Fibroblast of lung (primary cell): ENCODE measurements around the gene FKBP4. TPM values are rescaled to one million over a fixed set of nuclear protein-coding genes. Genes with fewer than 3 reads are reported as not detected.

Experiments used
- DNase-seq, 2 donors: peaks; one replicate each; pipeline versions ENCODE4 v3.0.0 to v3.0.0-alpha.2; 2010; ENCODE audit warnings: low read depth in 2 of 2
- H2AFZ ChIP-seq: 2 replicates; pipeline ENCODE4 v1.5.1; 2012; ENCODE audit warnings: low read length, control low read depth, inconsistent platforms
- H3K27ac ChIP-seq: 2 replicates; pipeline ENCODE4 v1.5.1; 2011; ENCODE audit warnings: low read length, control low read depth; ENCODE audit not compliant: insufficient read depth
- H3K27me3 ChIP-seq: 2 replicates; pipeline ENCODE4 v1.5.1; 2011; ENCODE audit warnings: mild to moderate bottlenecking, low read length; ENCODE audit not compliant: control insufficient read depth, insufficient read depth
- H3K36me3 ChIP-seq: 2 replicates; pipeline ENCODE4 v1.5.1; 2011; ENCODE audit warnings: low read length; ENCODE audit not compliant: control insufficient read depth, insufficient read depth
- H3K4me1 ChIP-seq: 2 replicates; pipeline ENCODE4 v1.5.1; 2011; ENCODE audit warnings: low read length; ENCODE audit not compliant: control insufficient read depth, insufficient read depth; ENCODE audit errors: extremely low read depth
- H3K4me2 ChIP-seq: 2 replicates; pipeline ENCODE4 v1.5.1; 2011; ENCODE audit warnings: low read length, control low read depth; ENCODE audit not compliant: insufficient read depth; ENCODE audit errors: extremely low read depth
- H3K4me3 ChIP-seq, 4 experiments: fragments of 200-600 bp in 1 of 4; sonication (generic) in 1 of 4; replicated peaks in 1 of 4; 2 replicates each; pipeline ENCODE4 v1.5.1; 2011 to 2016; ENCODE audit warnings: low read length in 4 of 4, low read depth in 3 of 4, mild to moderate bottlenecking in 3 of 4, control low read depth in 2 of 4, inconsistent platforms in 1 of 4, mixed read lengths in 1 of 4; ENCODE audit not compliant: insufficient read depth in 1 of 4; ENCODE audit errors: control extremely low read depth in 1 of 4
- H3K79me2 ChIP-seq: 2 replicates; pipeline ENCODE4 v1.5.1; 2012; ENCODE audit warnings: mild to moderate bottlenecking, low read length, inconsistent platforms; ENCODE audit not compliant: control insufficient read depth, insufficient read depth
- H3K9ac ChIP-seq: 2 replicates; pipeline ENCODE4 v1.5.1; 2011; ENCODE audit warnings: mild to moderate bottlenecking, low read length, control low read depth; ENCODE audit not compliant: insufficient read depth
- H3K9me3 ChIP-seq: 2 replicates; pipeline ENCODE4 v1.5.1; 2012; ENCODE audit warnings: low read depth, low read length; ENCODE audit not compliant: control insufficient read depth, insufficient read depth
- H4K20me1 ChIP-seq: 2 replicates; pipeline ENCODE4 v1.5.1; 2011; ENCODE audit warnings: low read length; ENCODE audit not compliant: control insufficient read depth, insufficient read depth; ENCODE audit errors: extremely low read depth
- EZH2 ChIP-seq: IDR thresholded peaks from 2 replicates; pipeline ENCODE4 v1.5.1; 2012; ENCODE audit warnings: low read length, control low read depth, mild to moderate bottlenecking; ENCODE audit errors: missing control alignments
- polyA plus RNA-seq, 2 donors: library from polyadenylated mRNA; depleted of rRNA in 1 of 2; stranded (reverse) in 1 of 2; unstranded in 1 of 2; fragments of >200 nt; gene quantifications; 2 replicates each; pipeline ENCODE4 v1.2.1, GENCODE V29; 2011 to 2012; ENCODE audit warnings: missing spikeins in 1 of 2
- total RNA-seq: library from RNA; depleted of rRNA; stranded (reverse); fragments of >200 nt; gene quantifications from 2 replicates; pipeline ENCODE4 v1.2.1, GENCODE V29; 2014
- TF ChIP-seq, protein P1 (sequence below), 2 donors: IDR thresholded peaks in 1 of 2; conservative IDR thresholded peaks in 1 of 2; 1 replicate in 1 of 2; 2 replicates in 1 of 2; pipeline ENCODE4 v1.5.1; 2011 to 2012; ENCODE audit warnings: low read length in 2 of 2, control low read depth in 1 of 2, inconsistent platforms in 1 of 2, low read depth in 1 of 2, mild to moderate bottlenecking in 1 of 2

FKBP4 gene
- total and polyA plus RNA-seq, 2 donors (not counting 1 experiment from before 2014, with no cell fraction given), result 23.0 to 42.6 TPM

DNA sequence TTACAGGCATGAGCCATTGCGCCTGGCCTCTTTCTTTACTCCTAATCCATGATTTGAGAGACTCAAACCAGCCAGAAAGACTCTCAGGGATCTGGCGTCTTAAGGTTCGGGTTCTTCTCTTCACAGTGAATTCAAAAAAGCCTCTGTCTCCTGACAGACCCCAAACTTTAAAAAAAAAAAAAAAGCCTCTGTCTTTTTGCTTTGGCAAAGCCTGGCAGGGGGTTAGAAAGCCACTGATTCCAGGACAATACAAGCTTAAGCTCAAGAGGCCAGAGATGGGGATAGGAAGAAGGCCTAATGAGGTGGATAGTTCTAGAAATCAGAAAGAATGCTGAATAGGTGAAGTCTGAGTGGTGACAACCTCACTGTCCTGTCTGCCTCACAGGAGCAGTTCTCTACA, 31.3 kb downstream of the FKBP4 start:
- Histone ChIP-seq H3K4me1 (no peaks in the 10 kb centered on the region), H3K9ac (no peak overlapping the region), H2AFZ (no peak overlapping the region), H3K27ac (no peak overlapping the region), H4K20me1 (no peaks in the 10 kb centered on the region), H3K36me3 (peaks cover 5% of the 10 kb centered on the region), H3K4me2 (no peak overlapping the region), H3K27me3 (no peaks in the 10 kb centered on the region), H3K79me2 (no peaks in the 10 kb centered on the region), H3K9me3 (no peaks in the 10 kb centered on the region), H3K4me3 (no peak overlapping the region)
- no peak for TF ChIP-seq EZH2
- TF ChIP-seq, protein P1, sequence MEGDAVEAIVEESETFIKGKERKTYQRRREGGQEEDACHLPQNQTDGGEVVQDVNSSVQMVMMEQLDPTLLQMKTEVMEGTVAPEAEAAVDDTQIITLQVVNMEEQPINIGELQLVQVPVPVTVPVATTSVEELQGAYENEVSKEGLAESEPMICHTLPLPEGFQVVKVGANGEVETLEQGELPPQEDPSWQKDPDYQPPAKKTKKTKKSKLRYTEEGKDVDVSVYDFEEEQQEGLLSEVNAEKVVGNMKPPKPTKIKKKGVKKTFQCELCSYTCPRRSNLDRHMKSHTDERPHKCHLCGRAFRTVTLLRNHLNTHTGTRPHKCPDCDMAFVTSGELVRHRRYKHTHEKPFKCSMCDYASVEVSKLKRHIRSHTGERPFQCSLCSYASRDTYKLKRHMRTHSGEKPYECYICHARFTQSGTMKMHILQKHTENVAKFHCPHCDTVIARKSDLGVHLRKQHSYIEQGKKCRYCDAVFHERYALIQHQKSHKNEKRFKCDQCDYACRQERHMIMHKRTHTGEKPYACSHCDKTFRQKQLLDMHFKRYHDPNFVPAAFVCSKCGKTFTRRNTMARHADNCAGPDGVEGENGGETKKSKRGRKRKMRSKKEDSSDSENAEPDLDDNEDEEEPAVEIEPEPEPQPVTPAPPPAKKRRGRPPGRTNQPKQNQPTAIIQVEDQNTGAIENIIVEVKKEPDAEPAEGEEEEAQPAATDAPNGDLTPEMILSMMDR (conservative IDR thresholded peaks at IDR 0.05 in 1 of 2, IDR thresholded peaks at IDR 0.05 in 1 of 2; ENCODE audit: low read depth in 1 of 2, low read length in 2 of 2), result no peak
- no peak for DNase-seq

GRCh38 chr12:2826721-2827515, 32.1 kb downstream of the FKBP4 start:
- Histone ChIP-seq H3K9ac (no peak overlapping the region), H3K4me1 (no peaks in the 10 kb centered on the region), H4K20me1 (no peaks in the 10 kb centered on the region), H3K27me3 (no peaks in the 10 kb centered on the region), H3K79me2 (no peaks in the 10 kb centered on the region), H3K9me3 (no peaks in the 10 kb centered on the region), H2AFZ (no peak overlapping the region), H3K36me3 (peaks cover 5% of the 10 kb centered on the region), H3K4me3 (no peak overlapping the region), H3K4me2 (no peak overlapping the region), H3K27ac (no peak overlapping the region)
- TF ChIP-seq, protein P1 (conservative IDR thresholded peaks at IDR 0.05 in 1 of 2, IDR thresholded peaks at IDR 0.05 in 1 of 2; ENCODE audit: low read depth in 1 of 2, low read length in 2 of 2), result no peak
- TF ChIP-seq EZH2, result no peak
- peak in 1 of 2 donors; percentile 15 for DNase-seq

GRCh38 chr12:2829275-2829674, 34.5 kb downstream of the FKBP4 start:
- TF ChIP-seq EZH2, result no peak
- TF ChIP-seq, protein P1 (conservative IDR thresholded peaks at IDR 0.05 in 1 of 2, IDR thresholded peaks at IDR 0.05 in 1 of 2; ENCODE audit: low read depth in 1 of 2, low read length in 2 of 2), result no peak
- Histone ChIP-seq H3K27me3 (no peaks in the 10 kb centered on the region), H3K9ac (no peak overlapping the region), H3K36me3 (peaks cover 2% of the 10 kb centered on the region), H3K4me1 (no peaks in the 10 kb centered on the region), H2AFZ (no peak overlapping the region), H4K20me1 (no peaks in the 10 kb centered on the region), H3K9me3 (no peaks in the 10 kb centered on the region), H3K27ac (no peak overlapping the region), H3K79me2 (no peaks in the 10 kb centered on the region), H3K4me2 (no peak overlapping the region), H3K4me3 (no peak overlapping the region)
- DNase-seq, result no peak
